T47D (cell line): ENCODE measurements around the gene TIAM1.
A peak's percentile ranks its signal among the peaks of the same experiment; 100 is the strongest.

Experiments used
- DNase-seq, 2 experiments: peaks; one replicate each; pipeline versions ENCODE4 v3.0.0 to v3.0.0-alpha.2; 2011 to 2012; ENCODE audit warnings: low read depth in 1 of 2, low spot score in 1 of 2
- JUND ChIP-seq: IDR thresholded peaks from 2 replicates; pipeline ENCODE4 v1.6.1; 2012; ENCODE audit warnings: low read depth
- in situ Hi-C: cut with HindIII; loops from 2 replicates; pipeline ENCODE4 v1.10.0; 2016; ENCODE audit warnings: low sequenced_read_pairs, low pct_unique_long_range_greater_than_20kb

TIAM1 gene

GRCh38 chr21:31370281-31370892 is 26.3 kb upstream of the TIAM1 start:
- no peak for DNase-seq
- no peak for TF ChIP-seq JUND
- in situ Hi-C loops = no loop called here

DNA sequence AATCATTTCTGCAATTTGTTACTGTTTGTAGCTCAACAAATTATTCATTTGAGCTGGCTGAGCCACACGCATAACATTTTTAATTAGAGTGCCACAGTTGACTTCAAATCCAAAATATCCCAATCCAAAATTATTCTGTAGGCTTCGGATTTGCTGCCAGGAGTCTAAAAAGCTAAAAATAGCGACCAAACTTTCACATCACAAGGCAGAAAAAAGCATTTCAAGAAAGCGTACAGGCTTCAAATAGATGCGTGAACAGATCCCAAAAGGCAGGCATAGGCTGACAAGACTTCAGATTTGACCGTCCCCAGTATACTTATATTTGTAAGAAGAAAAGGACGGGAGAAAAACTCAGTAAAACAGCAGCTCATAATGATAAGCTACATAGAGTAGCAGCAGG is 24.3 kb upstream of the TIAM1 start:
- DNase-seq = no peak
- in situ Hi-C loops = no loop called here
- TF ChIP-seq JUND = no peak

- DNase-seq = no peak
- in situ Hi-C loops = no loop called here
- TF ChIP-seq JUND = no peak
These were observed 23.7 kb upstream of the TIAM1 start for GRCh38 chr21:31367801-31368200.

DNA sequence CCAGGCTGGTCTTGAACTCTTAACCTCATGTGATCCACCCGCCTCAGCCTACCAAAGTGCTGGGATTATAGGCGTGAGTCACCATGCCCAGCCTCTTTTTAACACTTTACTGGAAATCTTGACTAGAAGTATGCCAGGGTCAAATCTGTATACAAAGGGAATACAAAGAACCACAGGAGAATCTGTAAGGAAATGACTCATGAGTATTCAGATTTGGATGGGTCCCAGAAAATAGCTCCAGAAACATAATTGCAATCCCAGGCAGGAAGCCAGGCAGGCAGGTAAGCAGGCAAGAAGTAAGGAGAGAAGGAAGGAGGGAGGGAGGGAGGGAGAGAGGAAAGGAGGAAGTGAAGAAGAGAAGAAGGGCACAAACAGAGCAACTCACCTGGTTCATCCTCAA is 22.8 kb upstream of the TIAM1 start:
- in situ Hi-C loops = no loop called here
- peak in 1 of 2 experiments; percentile 48 for DNase-seq
- no peak for TF ChIP-seq JUND

- DNase-seq = no peak
- in situ Hi-C loops = no loop called here
These were observed 20.3 kb upstream of the TIAM1 start for GRCh38 chr21:31364253-31364945.

GRCh38 chr21:31363720-31364119 is 19.7 kb upstream of the TIAM1 start:
- no peak for TF ChIP-seq JUND
- no peak for DNase-seq
- in situ Hi-C loops = no loop called here

More at GRCh38 chr21:31364253-31364945, 20.3 kb upstream of the TIAM1 start:
- TF ChIP-seq JUND = no peak

GRCh38 chr21:31360717-31361116 is 16.7 kb upstream of the TIAM1 start:
- TF ChIP-seq JUND = no peak
- DNase-seq = no peak
- in situ Hi-C loops = no loop called here

- no peak for TF ChIP-seq JUND
- no peak for DNase-seq
- in situ Hi-C loops = no loop called here
These were observed 14.1 kb upstream of the TIAM1 start for GRCh38 chr21:31358158-31358557.

DNA sequence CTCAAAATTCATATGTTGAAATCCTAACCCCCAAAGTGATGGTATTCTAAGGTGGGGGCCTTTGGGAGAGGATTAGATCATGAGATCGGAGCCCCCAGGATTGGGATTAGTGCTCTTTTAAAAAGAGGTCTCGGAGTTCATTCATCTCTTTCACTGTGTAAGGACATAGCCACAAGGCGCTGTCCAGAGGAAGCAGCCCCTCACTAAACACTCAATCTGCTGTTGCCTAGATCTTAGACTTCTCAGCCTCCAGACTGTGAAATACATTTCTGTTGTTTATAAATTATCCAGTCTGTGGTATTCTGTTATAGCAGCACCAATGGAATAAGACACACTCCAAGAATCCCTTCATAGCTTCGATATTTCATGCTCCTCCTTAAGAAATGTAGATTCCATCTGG is 12.4 kb upstream of the TIAM1 start:
- in situ Hi-C loops = no loop called here
- TF ChIP-seq JUND = no peak
- no peak for DNase-seq

DNA sequence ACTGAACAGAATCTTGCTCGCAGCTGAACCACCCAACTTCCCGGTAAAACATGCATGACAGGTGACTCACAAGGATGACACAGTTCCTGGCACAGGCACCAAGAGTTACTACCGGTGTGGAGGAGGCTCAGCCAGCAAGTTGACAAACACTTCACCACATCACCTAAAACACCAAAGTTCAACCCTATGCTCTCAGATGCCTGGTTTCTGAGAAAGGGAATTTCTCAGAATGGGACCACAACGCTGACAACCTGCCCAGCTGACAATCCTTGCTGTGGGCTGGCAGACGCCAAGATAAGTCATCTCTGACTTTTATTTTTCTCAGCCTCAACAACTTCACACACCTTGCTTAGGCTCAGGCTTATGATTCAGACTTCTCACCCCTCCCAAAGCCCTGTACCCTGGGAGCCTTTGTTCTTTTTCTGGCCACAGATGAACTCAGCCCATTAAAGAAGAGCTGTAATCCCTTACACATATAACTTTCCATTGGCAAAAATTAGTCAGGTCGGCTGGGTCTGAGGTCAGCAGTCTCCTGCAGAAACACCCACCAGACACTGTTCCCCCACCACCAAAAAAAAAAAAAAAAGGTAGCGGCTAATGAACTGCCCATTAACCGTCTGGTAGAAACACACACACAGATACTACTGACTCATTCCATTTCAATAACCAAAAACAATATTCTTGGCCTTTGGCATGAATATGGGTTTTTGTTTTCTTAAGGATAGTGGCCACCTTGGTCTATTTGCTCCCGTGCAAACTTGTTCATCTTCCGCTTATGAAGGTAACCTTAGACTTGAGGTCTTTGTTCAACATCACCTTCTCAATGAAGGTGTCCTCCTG is 10.8 kb upstream of the TIAM1 start:
- peak; percentile 51; the same call in 1 of the 2 replicates for TF ChIP-seq JUND
- in situ Hi-C loops = no loop called here
- DNase-seq = peak in 1 of 2 experiments; percentile 80

GRCh38 chr21:31354122-31354521 is 10.1 kb upstream of the TIAM1 start:
- in situ Hi-C loops = no loop called here
- DNase-seq = peak in 1 of 2 experiments; percentile 9
- no peak for TF ChIP-seq JUND

- in situ Hi-C loops = no loop called here
- DNase-seq = no peak
- no peak for TF ChIP-seq JUND
These were observed 8.8 kb upstream of the TIAM1 start for GRCh38 chr21:31352836-31353235.

DNA sequence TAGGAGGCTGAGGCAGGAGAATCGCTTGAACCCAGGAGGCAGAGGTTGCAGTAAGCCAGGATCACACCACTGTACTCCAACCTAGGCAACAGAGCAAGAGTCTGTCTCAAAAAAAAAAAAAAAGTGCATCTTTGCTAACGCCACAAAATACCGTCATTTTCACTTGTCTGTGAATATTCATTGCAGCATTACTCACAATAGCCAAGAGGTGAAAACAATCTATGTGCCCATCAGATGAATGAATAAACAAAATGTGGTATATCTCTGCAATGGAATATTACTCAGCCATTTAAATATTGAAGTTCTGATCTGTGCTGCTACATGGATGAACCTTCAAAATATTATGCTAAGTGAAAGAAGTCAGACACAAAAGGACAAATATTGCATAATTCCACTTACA is 7.9 kb upstream of the TIAM1 start:
- no peak for DNase-seq
- in situ Hi-C loops = no loop called here
- no peak for TF ChIP-seq JUND
